NT2/D1 (cell line): Measurements from ENCODE around the gene FTCD.

ENCODE experiments used
- SUZ12 ChIP-seq: IDR thresholded peaks from 2 replicates; pipeline ENCODE4 v1.6.1; 2011; ENCODE audit not compliant: insufficient read length, insufficient read depth; ENCODE audit errors: extremely low read depth
- YY1 ChIP-seq: IDR thresholded peaks from 2 replicates; pipeline ENCODE4 v1.6.1; 2011; ENCODE audit not compliant: insufficient read length, insufficient read depth
- ZNF274 ChIP-seq: IDR thresholded peaks from 2 replicates; pipeline ENCODE4 v1.6.1; 2011; ENCODE audit warnings: mild to moderate bottlenecking, low read depth, low read length

GRCh38 chr21:46193829-46194373, 38.5 kb upstream of the FTCD start:
- TF ChIP-seq YY1: no peak
- TF ChIP-seq ZNF274: no peak
- TF ChIP-seq SUZ12: no peak
